Memory B cell (primary cell): ENCODE data around the gene LAIR1.
"Not testable (repeated sequence)": the region's sequence is repeated elsewhere in the genome, so short reads cannot be mapped to it uniquely, and the experiment has no call there.

Experiments
- ATAC-seq: fragments of 150-1000 bp; cut with Tn5 transposase; 2 replicates; pipeline ENCODE4 v1.10.0; 2021; ENCODE audit warnings: low read depth, mild to moderate bottlenecking, moderate library complexity
- DNase-seq, 2 donors: peaks; one replicate each; pipeline ENCODE4 v3.0.0; 2022; ENCODE audit warnings: low spot score in 2 of 2
- H3K27ac Mint-ChIP-seq: one replicate; pipeline ENCODE4 v1.8.0; 2022; ENCODE audit warnings: mild to moderate bottlenecking, moderate library complexity, mixed read lengths
- H3K27me3 Mint-ChIP-seq: one replicate; pipeline ENCODE4 v1.8.0; 2022; ENCODE audit warnings: mixed read lengths
- H3K36me3 Mint-ChIP-seq: one replicate; pipeline ENCODE4 v1.8.0; 2022; ENCODE audit warnings: mild to moderate bottlenecking, mixed read lengths
- H3K4me1 Mint-ChIP-seq: one replicate; pipeline ENCODE4 v1.8.0; 2022; ENCODE audit warnings: mixed read lengths
- H3K4me3 Mint-ChIP-seq: one replicate; pipeline ENCODE4 v1.8.0; 2022; ENCODE audit warnings: mild to moderate bottlenecking, moderate library complexity, mixed read lengths
- H3K9me3 Mint-ChIP-seq: one replicate; pipeline ENCODE4 v1.8.0; 2022; ENCODE audit warnings: mixed read lengths

The LAIR1 gene

DNA sequence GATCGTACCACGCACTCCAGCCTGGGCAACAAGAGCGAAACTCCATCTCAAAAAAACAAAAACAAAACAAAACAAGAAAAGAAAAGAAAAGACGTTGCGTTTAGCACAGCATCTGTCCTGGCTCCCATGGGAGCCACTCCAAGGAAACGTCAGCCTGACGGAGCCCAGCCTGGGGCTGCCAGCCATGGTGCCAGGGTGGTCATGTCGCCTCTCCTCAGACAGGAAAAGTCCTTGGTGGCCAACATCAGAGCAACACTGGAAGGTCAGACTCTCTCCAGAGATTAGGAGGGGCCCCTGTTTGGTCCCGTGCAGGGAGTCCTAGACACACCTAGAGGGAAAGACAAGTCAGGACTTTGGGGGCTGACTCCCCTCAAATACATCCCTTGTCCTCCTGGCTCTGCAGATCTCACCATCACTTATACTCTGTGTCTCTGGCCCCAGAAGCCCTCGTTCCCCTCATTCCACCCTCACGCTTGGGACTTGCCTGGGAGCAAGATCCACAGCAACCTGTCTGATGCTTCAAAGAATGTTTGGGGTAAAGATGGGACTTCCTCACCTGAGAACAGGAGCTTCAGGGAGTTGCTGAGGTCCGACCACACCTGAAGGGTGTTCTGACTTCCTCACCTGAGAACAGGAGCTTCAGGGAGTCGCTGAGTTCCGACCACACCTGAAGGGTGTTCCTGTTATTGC lies 35.1 kb downstream of the LAIR1 start:
- ATAC-seq = no peak
- Mint-ChIP-seq H3K36me3 (peaks cover 7% of the 10 kb centered on the region), H3K27ac (no peak overlapping the region), H3K4me1 (peaks cover 34% of the 10 kb centered on the region), H3K27me3 (no peaks in the 10 kb centered on the region), H3K4me3 (no peak overlapping the region), H3K9me3 (peaks cover 5% of the 10 kb centered on the region)
- DNase-seq = no peak

DNA sequence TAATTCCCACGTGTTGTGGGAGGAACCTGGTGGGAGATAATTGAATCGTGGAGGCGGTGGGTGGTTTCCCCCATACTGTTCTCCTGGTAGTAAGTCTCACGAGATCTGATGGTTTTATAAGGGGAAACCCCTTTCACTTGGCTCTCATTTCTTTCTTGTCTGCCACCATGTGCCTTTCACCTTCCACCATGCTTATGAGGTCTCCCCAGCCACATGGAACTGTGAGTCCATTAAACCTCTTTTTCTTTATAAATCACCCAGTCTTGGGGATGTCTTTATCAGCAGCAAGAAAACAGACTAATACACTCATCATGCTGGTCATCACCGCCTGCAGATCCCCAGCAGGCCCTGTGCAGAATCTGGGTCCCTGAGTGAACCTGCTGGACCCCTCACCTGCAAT lies 36.0 kb downstream of the LAIR1 start:
- H3K9me3 Mint-ChIP-seq, H3K27me3 Mint-ChIP-seq, H3K4me3 Mint-ChIP-seq, H3K36me3 Mint-ChIP-seq, ATAC-seq, DNase-seq: not testable (repeated sequence)
- Mint-ChIP-seq H3K27ac (peak overlapping the region; percentile 19), H3K4me1 (peaks cover 29% of the 10 kb centered on the region)

DNA sequence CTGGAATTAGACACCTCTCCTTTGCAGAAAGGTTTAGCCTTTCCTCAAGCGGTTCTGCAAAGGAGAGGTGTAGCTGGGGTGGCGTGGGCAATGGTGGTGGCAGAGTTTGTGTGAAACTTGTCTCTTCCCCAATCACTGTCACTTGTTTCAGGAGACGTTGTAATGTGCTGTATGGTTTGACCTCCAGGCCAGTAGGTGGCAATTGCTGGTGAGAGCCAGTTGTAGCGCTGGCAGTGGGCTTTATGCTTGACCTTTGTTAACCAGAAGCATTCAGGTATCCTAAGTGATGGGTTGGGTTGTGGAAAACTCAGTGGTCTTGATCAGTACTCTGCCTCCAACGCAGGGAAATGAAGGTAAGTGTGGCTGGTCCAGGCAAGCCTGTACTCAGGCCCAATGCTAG lies 39.1 kb downstream of the LAIR1 start:
- DNase-seq (no peak), ATAC-seq (peak; percentile 24)
- no peak overlapping the region for H3K4me3 Mint-ChIP-seq
- H3K36me3 Mint-ChIP-seq = peaks cover 7% of the 10 kb centered on the region
- H3K4me1 Mint-ChIP-seq = peaks cover 21% of the 10 kb centered on the region
- peaks cover 5% of the 10 kb centered on the region for H3K9me3 Mint-ChIP-seq
- H3K27me3 Mint-ChIP-seq = no peaks in the 10 kb centered on the region
- H3K27ac Mint-ChIP-seq = peak overlapping the region; percentile 24

DNA sequence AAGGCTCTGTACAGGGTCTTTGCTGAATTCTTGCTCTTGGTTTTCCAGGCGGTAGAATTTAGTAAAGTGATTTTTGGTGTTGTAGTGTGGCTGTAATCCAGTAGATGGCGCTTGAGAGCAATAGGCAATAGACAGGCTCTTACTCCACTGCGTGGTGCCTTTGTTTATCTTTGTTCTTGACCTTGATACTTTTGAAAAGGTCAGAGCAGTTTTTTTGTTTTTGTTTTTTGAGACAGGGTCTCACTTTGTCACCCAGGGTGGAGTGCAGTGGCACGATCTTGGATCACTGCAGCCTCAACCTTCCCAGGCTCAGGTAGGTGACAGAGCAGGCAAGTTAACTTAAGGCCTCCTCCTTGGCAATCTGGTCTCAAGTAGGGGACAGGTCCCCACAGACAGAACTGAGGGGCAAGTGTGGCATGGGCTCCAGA lies 39.5 kb downstream of the LAIR1 start:
- peaks cover 3% of the 10 kb centered on the region for H3K27me3 Mint-ChIP-seq
- peak overlapping the region; percentile 24 for H3K27ac Mint-ChIP-seq
- ATAC-seq (peak; percentile 56), DNase-seq (peak; percentile 61 to 64)
- peaks cover 5% of the 10 kb centered on the region for H3K9me3 Mint-ChIP-seq
- H3K4me1 Mint-ChIP-seq = peaks cover 21% of the 10 kb centered on the region
- no peak overlapping the region for H3K4me3 Mint-ChIP-seq
- peaks cover 7% of the 10 kb centered on the region for H3K36me3 Mint-ChIP-seq

DNA sequence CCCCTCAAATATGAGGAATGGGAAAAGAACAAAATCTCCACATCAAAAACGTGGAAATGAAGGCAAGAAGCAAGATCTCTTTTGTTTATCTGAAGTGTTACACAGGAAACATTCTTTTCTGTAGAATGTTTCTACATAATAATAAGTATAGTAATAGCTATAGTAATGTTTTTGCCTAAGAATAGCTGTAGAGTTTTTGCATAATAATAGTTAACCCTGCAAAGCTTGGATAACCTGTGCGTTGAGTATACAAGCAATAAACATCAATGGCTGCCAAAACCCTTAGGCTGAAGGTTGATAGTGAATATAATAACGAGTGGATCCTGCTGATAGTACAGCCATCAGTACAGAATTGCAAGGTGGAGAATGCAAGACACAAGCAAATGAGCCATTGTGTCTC lies 40.7 kb downstream of the LAIR1 start:
- Mint-ChIP-seq H3K4me3 (no peak overlapping the region), H3K4me1 (peaks cover 20% of the 10 kb centered on the region), H3K9me3 (peaks cover 5% of the 10 kb centered on the region), H3K27me3 (peaks cover 4% of the 10 kb centered on the region), H3K27ac (no peak overlapping the region), H3K36me3 (peaks cover 5% of the 10 kb centered on the region)
- no peak for ATAC-seq
- no peak for DNase-seq

DNA sequence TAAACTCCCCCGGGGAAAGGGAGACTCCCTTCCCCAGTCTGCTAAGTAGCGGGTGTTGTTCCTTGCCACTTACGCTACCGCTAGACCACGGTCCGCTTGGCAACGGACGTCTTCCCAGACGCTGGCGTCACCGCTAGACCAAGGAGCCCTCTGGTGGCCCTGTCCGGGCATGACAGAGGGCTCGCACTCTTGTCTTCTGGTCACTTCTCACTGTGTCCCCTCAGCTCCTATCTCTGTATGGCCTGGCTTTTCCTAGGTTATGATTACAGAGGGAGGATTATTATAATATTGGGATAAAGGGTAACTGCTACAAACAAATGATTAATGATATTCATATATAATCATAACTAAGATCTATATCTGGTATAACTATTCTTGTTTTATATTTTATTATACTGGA lies 41.8 kb downstream of the LAIR1 start:
- peaks cover 13% of the 10 kb centered on the region for H3K4me1 Mint-ChIP-seq
- not testable (repeated sequence) for DNase-seq, H3K4me3 Mint-ChIP-seq, H3K27me3 Mint-ChIP-seq, H3K36me3 Mint-ChIP-seq, ATAC-seq, H3K27ac Mint-ChIP-seq, H3K9me3 Mint-ChIP-seq

DNA sequence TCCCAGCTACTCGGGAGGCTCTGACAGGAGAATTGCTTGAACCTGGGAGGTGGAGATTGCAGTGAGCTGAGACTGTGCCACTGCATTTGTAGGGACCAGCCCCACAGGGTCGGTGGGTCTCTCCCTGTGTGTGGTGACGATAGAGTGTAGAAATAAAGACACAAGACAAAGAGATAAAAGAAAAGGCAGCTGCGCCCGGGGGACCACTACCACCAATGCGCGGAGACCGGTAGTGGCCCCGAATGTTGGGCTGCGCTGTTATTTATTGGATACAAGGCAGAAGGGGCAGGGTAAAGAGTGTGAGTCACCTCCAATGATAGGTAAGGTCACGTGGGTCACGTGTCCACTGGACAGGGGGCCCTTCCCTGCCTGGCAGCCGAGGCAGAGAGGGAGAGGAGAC lies 42.4 kb downstream of the LAIR1 start:
- H3K4me1 Mint-ChIP-seq = peaks cover 11% of the 10 kb centered on the region
- H3K4me3 Mint-ChIP-seq, H3K27me3 Mint-ChIP-seq, ATAC-seq, H3K27ac Mint-ChIP-seq, H3K36me3 Mint-ChIP-seq, DNase-seq, H3K9me3 Mint-ChIP-seq: not testable (repeated sequence)

DNA sequence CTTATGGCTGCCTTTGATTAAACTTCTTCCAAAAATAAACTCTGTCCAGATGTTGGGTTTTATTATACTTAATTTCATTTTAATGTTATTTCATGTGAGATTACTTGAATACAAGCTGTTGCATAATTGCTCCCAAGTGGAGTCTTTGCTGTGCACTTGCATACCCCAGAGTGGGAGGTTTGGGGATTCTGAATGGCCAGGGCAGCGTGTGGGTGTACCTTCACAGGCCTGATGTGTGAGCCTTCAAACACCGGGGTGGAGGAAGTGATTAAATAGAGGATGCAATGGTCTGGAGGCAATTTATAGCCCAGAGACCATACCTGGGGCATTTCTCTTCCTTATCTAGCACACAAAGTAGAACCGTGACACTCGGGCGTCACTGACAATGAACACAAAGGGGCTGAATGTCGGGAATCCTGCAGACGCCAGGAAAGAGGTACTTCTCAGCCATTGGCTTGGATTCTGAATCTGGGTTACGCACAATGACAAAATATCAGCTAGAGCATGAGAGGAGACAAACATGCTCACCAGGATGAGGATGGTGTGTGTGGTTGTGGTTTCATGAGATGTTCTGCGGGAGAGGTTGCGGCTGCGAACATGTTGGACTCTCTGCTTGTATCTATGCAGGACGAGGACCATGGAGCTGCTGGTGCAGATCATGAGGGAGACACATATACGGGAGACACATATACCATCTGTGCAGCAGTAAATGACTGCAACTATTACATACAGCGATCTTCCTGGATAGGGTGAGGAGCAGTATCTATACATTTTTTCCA lies 44.6 kb downstream of the LAIR1 start:
- H3K27me3 Mint-ChIP-seq = peaks cover 10% of the 10 kb centered on the region
- ATAC-seq = no peak
- H3K9me3 Mint-ChIP-seq = no peaks in the 10 kb centered on the region
- no peaks in the 10 kb centered on the region for H3K36me3 Mint-ChIP-seq
- DNase-seq = no peak
- H3K4me1 Mint-ChIP-seq = peaks cover 4% of the 10 kb centered on the region
- H3K27ac Mint-ChIP-seq = no peak overlapping the region
- no peak overlapping the region for H3K4me3 Mint-ChIP-seq

DNA sequence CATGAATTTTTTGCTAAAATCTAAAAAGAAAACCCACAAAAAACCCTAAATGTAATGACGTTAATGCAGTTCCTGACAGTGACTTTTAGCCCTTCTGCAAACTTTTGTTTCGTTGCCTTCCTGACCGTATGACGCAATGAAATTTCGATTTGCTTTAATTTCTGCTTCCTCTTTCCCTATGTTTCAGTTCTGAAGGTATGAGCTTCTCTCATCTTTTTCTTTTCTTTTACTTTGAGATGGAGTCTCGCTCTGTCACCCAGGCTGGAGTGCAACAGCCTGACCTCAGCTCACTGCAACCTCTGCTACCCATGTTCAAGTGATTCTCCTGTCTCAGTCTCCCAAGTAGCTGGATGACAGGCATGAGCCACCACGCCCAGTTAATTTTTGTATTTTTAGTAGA lies 45.7 kb downstream of the LAIR1 start:
- ATAC-seq = peak; percentile 92
- DNase-seq = peak in 1 of 2 donors; percentile 51
- peak overlapping the region; percentile 15 for H3K27ac Mint-ChIP-seq
- H3K9me3 Mint-ChIP-seq = no peaks in the 10 kb centered on the region
- H3K36me3 Mint-ChIP-seq = no peaks in the 10 kb centered on the region
- peaks cover 2% of the 10 kb centered on the region for H3K4me1 Mint-ChIP-seq
- peaks cover 10% of the 10 kb centered on the region for H3K27me3 Mint-ChIP-seq
- H3K4me3 Mint-ChIP-seq = peak overlapping the region; percentile 48

DNA sequence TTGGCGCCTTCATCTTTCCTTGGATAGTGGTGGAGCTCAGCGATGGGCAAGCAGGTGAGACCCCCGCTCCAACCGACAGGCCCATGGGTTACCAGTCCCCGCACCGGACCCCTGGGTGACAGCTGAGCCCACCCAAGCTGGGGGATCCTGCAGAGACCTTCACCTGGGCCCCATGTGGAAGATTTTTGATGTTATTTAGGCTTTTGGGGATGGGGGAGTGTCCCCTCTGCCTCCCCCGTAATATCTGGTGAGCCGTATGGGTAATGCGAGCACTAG lies 46.8 kb downstream of the LAIR1 start:
- H3K27me3 Mint-ChIP-seq = peaks cover 13% of the 10 kb centered on the region
- H3K27ac Mint-ChIP-seq = no peak overlapping the region
- H3K9me3 Mint-ChIP-seq = no peaks in the 10 kb centered on the region

DNA sequence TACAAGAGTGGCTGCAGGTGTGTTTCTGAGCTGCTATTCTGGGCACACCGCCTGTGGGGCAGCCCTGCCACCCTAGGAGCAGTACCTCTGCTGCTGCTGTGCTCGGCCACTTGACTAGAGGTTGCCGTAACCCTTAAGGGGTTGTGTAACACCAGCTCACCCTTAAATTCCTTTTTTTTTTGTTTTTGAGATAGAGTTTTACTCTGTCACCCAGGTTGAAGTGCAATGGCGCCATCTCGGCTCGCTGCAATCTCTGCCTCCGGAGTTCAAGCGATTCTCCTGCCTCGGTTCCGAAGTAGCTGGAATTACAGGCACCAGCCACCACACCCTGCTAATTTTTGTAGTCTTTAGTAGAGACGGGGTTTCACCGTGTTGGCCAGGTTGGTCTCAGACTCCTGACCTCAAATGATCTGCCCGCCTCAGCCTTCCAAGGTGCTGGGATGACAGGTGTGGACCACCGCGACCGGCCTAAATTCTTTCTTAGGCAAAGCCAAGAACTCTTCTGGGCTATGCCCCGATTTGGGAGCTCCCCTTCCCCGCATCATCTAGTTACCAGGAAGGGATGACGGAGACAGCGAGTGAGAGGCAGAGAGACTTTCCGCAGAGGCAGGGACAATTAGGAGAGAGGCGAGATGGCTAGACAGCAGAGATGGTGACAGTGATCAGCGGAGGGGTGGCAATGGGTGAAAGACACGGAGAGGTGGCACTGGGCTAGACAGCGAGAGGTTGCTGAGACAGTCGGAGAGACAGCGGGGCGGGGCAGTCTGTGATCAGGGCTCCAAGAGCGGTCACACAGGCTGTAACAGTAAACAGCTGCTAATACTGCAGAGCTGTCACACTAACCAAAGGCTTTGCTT lies 47.4 kb downstream of the LAIR1 start:
- H3K4me3 Mint-ChIP-seq = no peak overlapping the region
- H3K27ac Mint-ChIP-seq = no peak overlapping the region
- no peaks in the 10 kb centered on the region for H3K9me3 Mint-ChIP-seq
- no peak for ATAC-seq
- peaks cover 16% of the 10 kb centered on the region for H3K27me3 Mint-ChIP-seq
- no peaks in the 10 kb centered on the region for H3K36me3 Mint-ChIP-seq
- no peak for DNase-seq
- H3K4me1 Mint-ChIP-seq = peaks cover 6% of the 10 kb centered on the region

More for the DNA sequence above, 46.8 kb downstream of the LAIR1 start:
- Mint-ChIP-seq H3K4me1 (peaks cover 3% of the 10 kb centered on the region), H3K36me3 (no peaks in the 10 kb centered on the region), H3K4me3 (no peak overlapping the region)
- DNase-seq (no peak), ATAC-seq (no peak)

DNA sequence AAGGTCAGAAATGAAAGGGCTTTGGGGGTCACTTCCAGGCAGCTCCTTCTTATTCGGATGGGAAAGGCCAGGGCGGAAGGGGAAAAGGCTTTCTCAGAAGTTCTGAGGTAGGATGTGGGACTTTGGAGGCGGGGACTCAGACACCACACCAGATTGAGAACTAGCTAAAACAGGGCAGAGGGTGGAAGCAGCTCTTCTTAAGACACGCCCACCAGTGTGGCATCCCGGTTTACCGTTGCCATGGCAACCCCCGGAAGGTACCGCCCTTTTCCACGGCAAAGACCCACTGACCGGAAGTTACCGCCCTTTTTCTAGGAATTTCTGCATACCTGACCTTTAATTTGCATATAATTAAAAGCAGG lies 48.0 kb downstream of the LAIR1 start:
- DNase-seq (no peak), ATAC-seq (no peak)
- Mint-ChIP-seq H3K4me1 (peaks cover 6% of the 10 kb centered on the region), H3K36me3 (no peaks in the 10 kb centered on the region), H3K4me3 (no peak overlapping the region), H3K27ac (peak overlapping the region; percentile 20), H3K27me3 (peaks cover 16% of the 10 kb centered on the region), H3K9me3 (no peaks in the 10 kb centered on the region)

DNA sequence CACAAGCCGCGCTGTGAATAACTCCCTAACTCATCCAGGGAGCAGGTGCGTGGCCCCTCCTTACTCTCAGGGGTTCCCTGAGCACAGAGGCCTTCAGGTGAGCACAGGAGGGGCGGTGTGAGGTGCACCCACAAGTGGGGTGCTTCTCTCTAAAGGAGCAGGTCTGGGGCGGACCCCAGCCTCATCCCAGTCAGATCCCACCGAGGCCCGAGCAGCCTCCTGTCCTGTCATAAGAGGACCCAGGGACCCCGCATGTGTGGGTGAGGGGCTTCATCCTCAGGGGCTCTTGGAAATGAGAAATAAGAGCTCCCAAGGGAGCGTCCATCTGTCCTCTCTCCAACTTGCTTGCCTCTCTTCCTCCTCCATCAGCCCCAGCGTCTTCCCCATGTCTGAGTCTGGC lies 48.8 kb downstream of the LAIR1 start:
- no peak overlapping the region for H3K4me3 Mint-ChIP-seq
- no peak for DNase-seq
- no peaks in the 10 kb centered on the region for H3K36me3 Mint-ChIP-seq
- H3K9me3 Mint-ChIP-seq = no peaks in the 10 kb centered on the region
- peaks cover 18% of the 10 kb centered on the region for H3K27me3 Mint-ChIP-seq
- H3K27ac Mint-ChIP-seq = no peak overlapping the region
- H3K4me1 Mint-ChIP-seq = peaks cover 8% of the 10 kb centered on the region
- ATAC-seq = no peak
